CD1c-positive myeloid dendritic cell (primary cell): ENCODE measurements around the gene PTPRJ.
A peak's percentile ranks its signal among the peaks of the same experiment; 100 is the strongest.
"Not testable (repeated sequence)": the region's sequence is repeated elsewhere in the genome, so short reads cannot be mapped to it uniquely, and the experiment has no call there.

Experiments
- DNase-seq: peaks from one replicate; pipeline ENCODE4 v3.0.0-alpha.2; 2016; ENCODE audit errors: extremely low spot score

Gene PTPRJ

GRCh38 chr11:47980088-47980906 lies at the start of gene PTPRJ:
Gene PTPRJ (plus strand): TSS chr11:47980559. CDS start chr11:47980913, 354 bp downstream.
- DNase-seq: peak; percentile 67

- DNase-seq: no peak
These were observed 47.8 kb upstream of the PTPRJ start for GRCh38 chr11:47932544-47932943.

GRCh38 chr11:47933797-47934196 lies 46.6 kb upstream of the PTPRJ start:
- not testable (repeated sequence) for DNase-seq

GRCh38 chr11:47938791-47939560 lies 41.4 kb upstream of the PTPRJ start:
- DNase-seq: no peak

GRCh38 chr11:47940904-47941649 lies 39.3 kb upstream of the PTPRJ start:
- DNase-seq: no peak

GRCh38 chr11:47941907-47942558 lies 38.3 kb upstream of the PTPRJ start:
- peak; percentile 67 for DNase-seq

GRCh38 chr11:47943721-47944586 lies 36.4 kb upstream of the PTPRJ start:
- no peak for DNase-seq

- DNase-seq: no peak
These were observed 35.7 kb upstream of the PTPRJ start for GRCh38 chr11:47944632-47945031.

- peak; percentile 72 for DNase-seq
These were observed 33.4 kb upstream of the PTPRJ start for GRCh38 chr11:47946682-47947559.

GRCh38 chr11:47948137-47948536 lies 32.2 kb upstream of the PTPRJ start:
- no peak for DNase-seq

- not testable (repeated sequence) for DNase-seq
These were observed 31.2 kb upstream of the PTPRJ start for GRCh38 chr11:47949001-47949675.

GRCh38 chr11:47950396-47950795 lies 30.0 kb upstream of the PTPRJ start:
- DNase-seq: peak; percentile 62

- peak; percentile 15 for DNase-seq
These were observed 28.9 kb upstream of the PTPRJ start for GRCh38 chr11:47951504-47951903.

GRCh38 chr11:47955061-47955755 lies 25.2 kb upstream of the PTPRJ start:
- DNase-seq: no peak

- DNase-seq: no peak
These were observed 20.3 kb upstream of the PTPRJ start for GRCh38 chr11:47960015-47960414.

GRCh38 chr11:47961383-47961782 lies 19.0 kb upstream of the PTPRJ start:
- no peak for DNase-seq

GRCh38 chr11:47964546-47964945 lies 15.8 kb upstream of the PTPRJ start:
- DNase-seq: no peak
